NB4 (cell line): ENCODE results near the gene CLDN22.

ENCODE experiments used
- DNase-seq: peaks from one replicate; pipeline ENCODE4 v3.0.0; 2010; ENCODE audit warnings: low read depth
- H3K4me3 ChIP-seq: one replicate; pipeline ENCODE4 v1.5.1; 2011; ENCODE audit warnings: mild to moderate bottlenecking, low read depth, low read length, moderate library complexity
- CTCF ChIP-seq: IDR thresholded peaks from one replicate; pipeline ENCODE4 v1.5.1; 2012; ENCODE audit warnings: low read depth, low read length
- MAX ChIP-seq: IDR thresholded peaks from 2 replicates; pipeline ENCODE4 v1.6.1; 2011; ENCODE audit warnings: low read depth, low read length
- MYC ChIP-seq: IDR thresholded peaks from 2 replicates; pipeline ENCODE4 v1.6.1; 2011; ENCODE audit warnings: low read depth, low read length
- POLR2A ChIP-seq: IDR thresholded peaks from 2 replicates; pipeline ENCODE4 v1.6.1; 2011; ENCODE audit warnings: mild to moderate bottlenecking; ENCODE audit not compliant: insufficient read length; ENCODE audit errors: extremely low read depth

CLDN22 gene

DNA sequence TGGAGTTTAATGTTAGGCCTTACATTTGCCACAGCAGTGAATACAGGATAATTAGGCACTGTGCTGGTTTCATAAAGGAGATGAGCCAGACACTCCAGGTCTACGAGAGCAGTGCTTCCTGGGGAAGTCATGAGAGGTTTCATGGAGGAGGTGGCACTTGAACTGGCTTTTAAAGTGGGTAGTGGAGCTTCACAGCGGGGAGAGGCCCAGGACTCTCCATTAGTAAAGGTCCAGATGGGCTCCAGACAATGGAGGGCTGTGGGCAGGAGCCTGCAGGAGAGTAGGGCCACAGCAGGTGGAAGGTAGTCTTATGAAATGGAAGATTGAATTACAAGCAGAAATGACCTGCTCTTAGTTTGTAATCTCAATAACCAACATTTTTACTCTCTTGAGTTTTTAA, 29.0 kb downstream of the CLDN22 start:
- TF ChIP-seq MYC (no peak), POLR2A (no peak), CTCF (no peak), MAX (no peak)
- no peak overlapping the region for H3K4me3 ChIP-seq
- no peak for DNase-seq

GRCh38 chr4:183289688-183290087, 30.4 kb downstream of the CLDN22 start:
- DNase-seq = peak; percentile 14
- TF ChIP-seq MYC (no peak), CTCF (no peak), MAX (no peak), POLR2A (no peak)
- no peak overlapping the region for H3K4me3 ChIP-seq

DNA sequence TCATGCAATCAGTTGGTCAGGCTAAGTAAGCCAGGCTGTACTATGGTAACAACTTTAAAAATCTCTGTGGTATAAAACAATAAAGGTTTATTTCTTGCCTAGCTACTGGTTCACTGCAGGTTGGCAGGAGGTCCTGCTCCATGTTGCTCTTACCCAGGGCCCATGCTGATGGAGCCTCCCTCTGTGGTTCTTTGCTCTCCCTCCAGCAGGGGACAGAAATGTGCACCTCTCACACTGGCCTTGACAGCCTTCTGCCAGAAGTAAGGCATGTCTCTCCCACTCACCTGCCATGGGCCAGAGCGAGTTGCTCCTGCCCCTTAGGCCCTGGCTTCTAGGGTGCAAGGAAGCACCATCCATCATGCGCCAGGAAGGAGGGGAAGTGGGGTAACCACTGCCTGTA, 31.1 kb downstream of the CLDN22 start:
- no peak for DNase-seq
- no peak for TF ChIP-seq CTCF
- TF ChIP-seq MYC = no peak
- no peak for TF ChIP-seq POLR2A
- TF ChIP-seq MAX = no peak
- no peak overlapping the region for H3K4me3 ChIP-seq

DNA sequence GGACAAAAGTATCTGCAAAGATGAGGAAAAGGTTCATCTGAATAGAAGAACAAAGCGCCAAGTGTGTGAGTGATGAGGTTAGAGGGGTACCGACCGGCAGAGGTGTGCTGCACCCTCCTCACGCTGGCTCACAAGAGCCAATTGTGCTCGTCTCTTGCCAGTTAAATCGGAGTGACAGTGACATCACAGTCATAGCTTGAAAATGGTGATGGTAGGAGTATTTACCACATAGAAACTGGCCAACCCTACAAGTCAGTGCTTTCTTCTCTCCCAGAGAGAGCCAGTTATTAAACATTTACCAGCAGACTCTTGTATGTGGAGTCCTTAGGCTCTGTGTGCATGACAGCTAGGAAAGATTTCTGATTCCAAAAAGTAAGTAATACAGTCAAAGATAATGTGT, 32.4 kb downstream of the CLDN22 start:
- no peak for DNase-seq
- no peak for TF ChIP-seq MAX
- no peak for TF ChIP-seq POLR2A
- TF ChIP-seq CTCF = no peak
- TF ChIP-seq MYC = no peak
- no peak overlapping the region for H3K4me3 ChIP-seq

GRCh38 chr4:183287309-183287659, 32.8 kb downstream of the CLDN22 start:
- no peak overlapping the region for H3K4me3 ChIP-seq
- TF ChIP-seq CTCF (no peak), POLR2A (no peak), MAX (no peak), MYC (no peak)
- no peak for DNase-seq
